ENCODE results near the gene TNFRSF14. TPM values are rescaled to one million over a fixed set of nuclear protein-coding genes. Genes with fewer than 3 reads are reported as not detected.

TNFRSF14 gene
- total and polyA plus RNA-seq, 9 of the 15 experiments (the other 6 are each of a cell fraction or from before 2014, with no cell fraction given) = 0.11 to 2.3 (median 0.68) TPM; not detected in 2

GRCh38 chr1:2604156-2604843 is 48.1 kb downstream of the TNFRSF14 start:
- Histone ChIP-seq H3K9ac (ENCODE audit: insufficient read depth in 1 of 2, low read depth in 2 of 2, low read length in 2 of 2) (no peak overlapping the region; a peak in 1 of 4 replicates), H3K9me3 (replicated peaks; ENCODE audit: control insufficient read depth, insufficient read depth, low read depth, low read length) (no peaks in the 10 kb centered on the region), H3K4me1 (replicated peaks in 1 of 2; ENCODE audit: control insufficient read depth in 2 of 2, insufficient read depth in 2 of 2, low read length in 2 of 2) (peaks cover 0 to 30% of the 10 kb centered on the region in 2 experiments; a peak in 2 of 5 replicates), H3K4me3 (no peak overlapping the region), H3K4me2 (ENCODE audit: insufficient read depth, low read length) (no peak overlapping the region), H4K20me1 (replicated peaks; ENCODE audit: control insufficient read depth, insufficient read depth, low read length) (0 out of 2 replicates have a peak, but pooled peaks cover 9% of the 10 kb centered on the region), H3K79me2 (ENCODE audit: control insufficient read depth, insufficient read depth, low read length) (no peaks in the 10 kb centered on the region), H3K27ac (ENCODE audit: extremely low read depth, low read depth, low read length) (no peak overlapping the region), H3K36me3 (ENCODE audit: control insufficient read depth, insufficient read depth, low read length) (no peaks in the 10 kb centered on the region), H2AFZ (ENCODE audit: low read depth, low read length) (no peak overlapping the region), H3K9me1 (ENCODE audit: control insufficient read depth, insufficient read depth, low read length) (no peaks in the 10 kb centered on the region), H3K27me3 (ENCODE audit: control insufficient read depth in 2 of 2, insufficient read depth in 2 of 2, low read length in 2 of 2) (peaks cover 30 to 52% of the 10 kb centered on the region in 2 experiments; a peak in 4 of 5 replicates)
- WGBS (ENCODE audit: insufficient coverage, low coverage, missing lambda C conversion rate) = 4% methylated on average over 18 of the region's 19 CpGs
- in situ Hi-C loops (cut with MboI) = no loop called here
- ATAC-seq = no peak
- ChIA-PET POLR2A (interaction anchor here (1.0 kb wide), 1 partner anchor 18 kb away, joined by 4 read pairs; no protein-coding TSS in a partner anchor), CTCF (ENCODE audit: low intra/inter-chr PET ratio) (no interaction called here)
- no peak for FAIRE-seq
- no peak for TF ChIP-seq NCOA1 (IDR thresholded peaks at IDR 0.05; ENCODE audit: low read depth)
- no peak for TF ChIP-seq FOSL1 (tag; conservative IDR thresholded peaks at IDR 0.05)
- no peak for TF ChIP-seq ZNF507 (tag; conservative IDR thresholded peaks at IDR 0.05)
- TF ChIP-seq FOXO4 (CRISPR knock-in tag; IDR thresholded peaks at IDR 0.05) = no peak
- TF ChIP-seq CBFA2T3 (IDR thresholded peaks at IDR 0.05) = no peak
- TF ChIP-seq ZNF217 (CRISPR knock-in tag; IDR thresholded peaks at IDR 0.05) = no peak
- TF ChIP-seq TEAD4 (IDR thresholded peaks at IDR 0.05; ENCODE audit: low read length) = no peak
- TF ChIP-seq TEAD4 (CRISPR knock-in tag; IDR thresholded peaks at IDR 0.05; ENCODE audit: borderline replicate concordance) = no peak
- TF ChIP-seq, protein P1, sequence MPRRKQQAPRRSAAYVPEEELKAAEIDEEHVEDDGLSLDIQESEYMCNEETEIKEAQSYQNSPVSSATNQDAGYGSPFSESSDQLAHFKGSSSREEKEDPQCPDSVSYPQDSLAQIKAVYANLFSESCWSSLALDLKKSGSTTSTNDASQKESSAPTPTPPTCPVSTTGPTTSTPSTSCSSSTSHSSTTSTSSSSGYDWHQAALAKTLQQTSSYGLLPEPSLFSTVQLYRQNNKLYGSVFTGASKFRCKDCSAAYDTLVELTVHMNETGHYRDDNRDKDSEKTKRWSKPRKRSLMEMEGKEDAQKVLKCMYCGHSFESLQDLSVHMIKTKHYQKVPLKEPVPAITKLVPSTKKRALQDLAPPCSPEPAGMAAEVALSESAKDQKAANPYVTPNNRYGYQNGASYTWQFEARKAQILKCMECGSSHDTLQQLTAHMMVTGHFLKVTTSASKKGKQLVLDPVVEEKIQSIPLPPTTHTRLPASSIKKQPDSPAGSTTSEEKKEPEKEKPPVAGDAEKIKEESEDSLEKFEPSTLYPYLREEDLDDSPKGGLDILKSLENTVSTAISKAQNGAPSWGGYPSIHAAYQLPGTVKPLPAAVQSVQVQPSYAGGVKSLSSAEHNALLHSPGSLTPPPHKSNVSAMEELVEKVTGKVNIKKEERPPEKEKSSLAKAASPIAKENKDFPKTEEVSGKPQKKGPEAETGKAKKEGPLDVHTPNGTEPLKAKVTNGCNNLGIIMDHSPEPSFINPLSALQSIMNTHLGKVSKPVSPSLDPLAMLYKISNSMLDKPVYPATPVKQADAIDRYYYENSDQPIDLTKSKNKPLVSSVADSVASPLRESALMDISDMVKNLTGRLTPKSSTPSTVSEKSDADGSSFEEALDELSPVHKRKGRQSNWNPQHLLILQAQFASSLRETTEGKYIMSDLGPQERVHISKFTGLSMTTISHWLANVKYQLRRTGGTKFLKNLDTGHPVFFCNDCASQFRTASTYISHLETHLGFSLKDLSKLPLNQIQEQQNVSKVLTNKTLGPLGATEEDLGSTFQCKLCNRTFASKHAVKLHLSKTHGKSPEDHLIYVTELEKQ (CRISPR knock-in tag; IDR thresholded peaks at IDR 0.05) = no peak
- TF ChIP-seq ZFP36 (IDR thresholded peaks at IDR 0.05; ENCODE audit: low read depth, low read length, partially characterized antibody) = no peak
- no peak for TF ChIP-seq SETDB1 (IDR thresholded peaks at IDR 0.05; ENCODE audit: low read length)
- no peak for TF ChIP-seq PRMT5 (CRISPR knock-in tag; IDR thresholded peaks at IDR 0.05)
- TF ChIP-seq HMG20A (CRISPR knock-in tag; conservative IDR thresholded peaks at IDR 0.05) = no peak
- TF ChIP-seq RBM34 (IDR thresholded peaks at IDR 0.05; ENCODE audit: borderline replicate concordance, insufficient read depth, low read length) = no peak
- no peak for TF ChIP-seq ZNF274 (IDR thresholded peaks at IDR 0.05; ENCODE audit: borderline replicate concordance, low read depth, low read length)
- intact Hi-C loops (cut with micrococcal nuclease) = no loop called here
- no TSS peak for BruUV-seq (replicated peaks)
- no peak for DNase-seq (ENCODE audit: extremely low read depth in 1 of 4, low spot score in 3 of 4)
